Vagina (tissue), 2 donors: ENCODE results near the gene MAP1LC3B2.

Experiments used
- CTCF ChIP-seq, 3 experiments: fragments of 450-650 bp in 2 of 3; fragments of 200-600 bp in 1 of 3; sonication (generic) in 1 of 3; IDR thresholded peaks; one replicate each; pipeline ENCODE4 v1.5.1; 2017 to 2019; ENCODE audit warnings: antibody characterized with exemption in 3 of 3, mild to moderate bottlenecking in 2 of 3, moderate library complexity in 2 of 3
- POLR2A ChIP-seq, 2 donors: fragments of 450-650 bp; IDR thresholded peaks; one replicate each; pipeline ENCODE4 v1.6.1; 2017; ENCODE audit warnings: antibody characterized with exemption in 2 of 2, mild to moderate bottlenecking in 2 of 2, moderate library complexity in 2 of 2

GRCh38 chr12:116540622-116541152 lies 18.5 kb upstream of the MAP1LC3B2 start:
- no peak for TF ChIP-seq CTCF (IDR thresholded peaks at IDR 0.05)
- no peak for TF ChIP-seq POLR2A (IDR thresholded peaks at IDR 0.05)
